ENCODE results near the gene CERS4.
"Not testable (repeated sequence)": the region's sequence is repeated elsewhere in the genome, so short reads cannot be mapped to it uniquely, and the experiment has no call there.

The CERS4 gene, protein sequence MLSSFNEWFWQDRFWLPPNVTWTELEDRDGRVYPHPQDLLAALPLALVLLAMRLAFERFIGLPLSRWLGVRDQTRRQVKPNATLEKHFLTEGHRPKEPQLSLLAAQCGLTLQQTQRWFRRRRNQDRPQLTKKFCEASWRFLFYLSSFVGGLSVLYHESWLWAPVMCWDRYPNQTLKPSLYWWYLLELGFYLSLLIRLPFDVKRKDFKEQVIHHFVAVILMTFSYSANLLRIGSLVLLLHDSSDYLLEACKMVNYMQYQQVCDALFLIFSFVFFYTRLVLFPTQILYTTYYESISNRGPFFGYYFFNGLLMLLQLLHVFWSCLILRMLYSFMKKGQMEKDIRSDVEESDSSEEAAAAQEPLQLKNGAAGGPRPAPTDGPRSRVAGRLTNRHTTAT

DNA sequence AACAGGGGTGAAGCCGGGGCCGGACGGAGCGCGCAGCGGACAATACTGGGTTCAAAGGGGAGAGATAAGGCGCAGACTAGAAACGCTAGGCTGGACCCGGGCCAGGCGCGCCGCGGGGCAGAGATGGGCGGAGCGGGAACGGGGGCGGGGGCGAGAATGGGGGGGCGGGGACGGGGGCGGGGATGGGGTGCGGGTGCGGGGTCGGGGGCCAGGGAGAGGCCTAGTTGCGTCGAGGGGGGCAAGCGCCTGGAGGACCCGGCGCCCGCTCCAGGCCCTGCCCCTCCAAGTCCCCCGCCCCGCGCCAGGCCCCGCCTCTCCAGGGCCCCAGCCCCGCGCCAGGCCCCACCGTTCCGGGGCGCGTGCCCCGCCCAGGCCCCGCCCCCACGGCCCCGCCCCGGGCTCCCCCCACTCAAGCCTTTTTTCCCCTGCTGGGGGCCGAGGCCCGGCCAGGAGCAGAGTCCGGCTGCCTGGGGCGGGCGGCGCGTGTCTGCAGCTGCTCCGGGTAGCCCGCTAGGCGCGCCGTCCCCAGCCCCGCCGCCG lies at the start of gene CERS4:
TSS of gene CERS4 (plus strand) at position 449 of the 540 bp plus-strand sequence. CDS start 41,707 bp downstream, outside the sequence.
- DNase-seq (ENCODE audit: low spot score), result no peak

DNA sequence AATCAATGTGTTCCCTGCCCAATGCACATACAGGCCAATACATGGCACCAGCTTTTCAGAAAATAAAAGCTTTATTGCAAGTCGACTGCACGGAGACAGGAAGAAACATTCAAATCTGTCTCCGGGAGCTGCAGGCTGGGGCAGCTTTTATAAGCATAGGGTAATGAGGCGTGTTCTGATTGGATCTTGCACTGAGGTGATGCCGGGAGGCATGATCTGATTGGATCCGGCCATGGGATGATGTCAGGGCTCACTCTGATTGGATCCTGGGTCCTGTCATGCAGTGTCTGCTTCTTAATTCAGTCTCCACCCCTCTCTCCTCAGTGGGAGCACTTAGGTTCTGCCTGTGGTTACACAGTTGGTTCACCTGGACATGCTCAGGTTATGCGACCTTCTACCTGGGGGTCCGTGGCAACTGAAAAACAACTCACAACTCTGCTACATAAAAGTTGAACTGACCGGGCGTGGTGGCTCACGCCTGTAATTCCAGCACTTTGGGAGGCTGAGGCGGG lies 48.0 kb upstream of the CERS4 start:
- no peak for DNase-seq (ENCODE audit: low spot score)

DNA sequence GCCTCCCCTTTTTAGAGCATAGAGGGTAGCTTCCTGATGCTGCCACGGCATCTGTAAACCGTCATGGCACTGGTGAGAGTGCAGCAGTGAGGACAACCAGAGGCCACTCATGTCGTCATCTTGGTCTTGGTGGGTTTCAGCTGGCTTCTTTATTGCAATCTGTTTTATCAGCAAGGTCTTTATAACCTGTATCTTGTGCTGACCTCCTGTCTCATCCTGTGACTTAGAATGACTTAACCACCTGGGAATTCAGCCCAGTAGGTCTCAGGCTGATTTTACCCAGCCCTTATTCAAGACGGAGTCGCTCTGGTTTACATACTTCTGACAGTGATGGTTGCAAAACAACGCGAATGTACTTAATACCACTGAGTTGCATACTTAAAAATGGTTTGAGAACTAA lies 45.4 kb upstream of the CERS4 start:
- no peak for DNase-seq (ENCODE audit: low spot score)

DNA sequence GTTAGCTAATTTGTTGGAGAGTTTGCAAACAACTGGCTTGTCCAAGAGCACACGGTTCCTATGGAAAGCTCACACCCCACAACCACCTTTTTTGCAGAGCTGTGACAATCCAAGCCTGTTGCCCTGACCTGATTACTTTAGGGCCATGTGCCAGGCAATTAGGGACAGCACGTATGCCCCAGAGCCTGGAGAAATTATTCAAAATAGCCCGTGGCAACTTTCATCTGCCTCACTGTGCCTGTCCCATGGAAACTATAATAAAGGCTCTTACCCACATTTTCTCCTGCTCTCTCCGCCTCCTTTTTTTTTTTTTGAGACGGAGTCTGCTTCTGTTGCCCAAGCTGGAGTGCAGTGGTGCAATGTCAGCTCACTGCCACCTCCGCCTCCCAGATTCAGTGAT lies 41.2 kb upstream of the CERS4 start:
- no peak for DNase-seq (ENCODE audit: low spot score)

DNA sequence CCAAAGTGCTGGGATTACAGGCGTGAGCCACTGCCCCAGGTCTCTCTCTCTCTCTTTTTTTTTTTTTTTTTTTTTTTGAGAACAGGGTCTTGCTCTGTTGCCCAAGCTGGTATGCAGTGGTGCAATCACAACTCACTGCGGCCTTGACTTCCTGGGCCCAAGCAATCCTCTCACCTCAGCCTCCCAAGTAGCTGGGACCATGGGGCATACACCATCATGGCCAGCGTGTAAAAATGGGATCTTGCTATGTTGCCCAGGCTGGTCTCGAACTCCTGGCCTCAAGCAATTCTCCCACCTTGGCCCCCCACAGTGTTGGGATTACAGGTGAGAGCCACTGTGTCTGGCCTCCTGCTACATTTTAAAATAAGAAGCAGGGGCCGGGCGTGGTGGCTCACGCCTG lies 40.6 kb upstream of the CERS4 start:
- DNase-seq (ENCODE audit: low spot score), result no peak

DNA sequence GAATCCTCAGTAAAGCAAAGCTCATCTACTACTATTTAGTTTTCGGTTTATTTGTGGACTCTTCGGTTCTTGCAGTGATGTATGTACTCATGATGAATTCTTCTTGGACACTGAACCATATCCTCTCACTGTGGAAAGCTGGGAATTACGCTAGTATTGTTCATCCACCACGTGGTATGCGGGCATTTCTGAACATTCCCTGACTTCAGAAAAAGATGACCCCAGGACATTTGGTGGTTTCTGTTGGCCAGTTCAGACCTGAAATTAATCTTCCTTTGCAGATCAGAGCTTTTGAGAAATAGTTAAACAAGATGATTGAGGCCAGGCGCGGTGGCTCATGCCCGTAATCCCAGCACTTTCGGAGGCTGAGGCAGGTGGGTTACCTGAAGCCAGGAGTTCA lies 34.5 kb upstream of the CERS4 start:
- DNase-seq (ENCODE audit: low spot score), result no peak

DNA sequence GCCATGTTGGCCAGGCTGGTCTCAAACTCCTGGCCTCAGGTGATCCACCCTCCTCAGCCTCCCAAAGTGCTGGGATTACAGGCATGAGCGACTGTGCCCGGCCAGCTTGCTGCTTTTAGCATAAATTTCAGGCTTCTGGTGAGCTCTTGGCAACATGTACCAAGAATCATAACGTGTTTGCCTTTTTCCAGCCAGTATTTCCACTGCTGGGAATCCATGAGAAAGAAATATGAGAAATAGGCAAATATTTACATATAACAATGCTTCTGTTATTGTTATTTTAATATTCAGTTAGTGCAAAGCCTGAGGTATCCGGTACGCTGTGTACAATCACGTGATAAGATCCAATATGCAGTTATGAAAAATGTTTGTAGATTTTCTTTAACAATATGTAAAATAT lies 29.2 kb upstream of the CERS4 start:
- DNase-seq (ENCODE audit: low spot score), result no peak

DNA sequence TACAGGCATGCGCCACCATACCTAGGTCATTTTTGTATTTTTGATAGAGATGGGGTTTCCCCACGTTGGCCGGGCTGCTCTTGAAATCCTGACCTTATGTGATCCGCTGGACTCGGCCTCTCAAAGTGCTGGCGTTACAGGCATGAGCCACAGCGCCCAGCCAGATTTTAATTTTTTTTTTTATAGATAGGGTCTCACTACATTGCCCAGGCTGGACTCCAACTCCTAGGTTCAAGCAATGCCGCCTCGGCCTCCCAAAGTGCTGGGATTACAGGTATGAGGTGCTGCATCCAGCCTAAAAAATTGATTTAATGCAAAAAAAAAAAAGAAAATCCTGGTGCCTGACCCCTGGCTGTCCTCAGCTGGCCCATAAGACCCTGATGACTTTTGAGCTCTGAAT lies 24.9 kb upstream of the CERS4 start:
- no peak for DNase-seq (ENCODE audit: low spot score)

DNA sequence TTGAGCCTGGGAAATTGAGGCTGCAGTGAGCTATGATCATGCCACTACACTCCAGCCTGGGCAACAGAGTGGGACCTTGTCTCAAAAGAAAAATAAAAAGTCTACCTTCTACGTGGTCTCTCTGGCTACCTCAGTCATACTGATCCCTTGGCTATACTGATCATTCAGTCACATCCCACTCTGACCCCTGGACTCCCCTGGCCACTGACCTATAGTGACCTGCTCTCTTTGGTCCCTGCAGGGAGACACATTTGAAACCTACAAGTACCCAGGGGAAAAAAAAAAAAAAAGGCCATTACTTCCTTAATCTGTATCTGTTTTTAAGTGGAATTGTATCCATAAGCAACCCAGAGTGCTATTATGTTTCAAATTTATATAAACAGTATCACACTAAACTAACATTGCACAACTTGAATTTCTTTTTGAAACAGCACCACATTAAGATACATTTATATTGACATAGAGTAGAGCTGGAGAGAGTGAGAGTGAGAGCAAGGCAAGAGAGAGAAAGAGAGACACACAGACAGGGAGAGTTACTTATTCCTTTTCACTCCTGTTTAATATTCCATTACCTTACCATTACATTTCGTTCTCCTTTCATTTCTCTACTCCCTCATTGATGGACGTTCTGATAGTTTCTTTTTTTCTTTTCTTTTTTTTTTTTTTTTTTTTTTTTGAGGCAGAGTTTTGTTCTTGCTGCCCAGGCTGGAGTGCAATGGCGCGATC lies 23.7 kb upstream of the CERS4 start:
- DNase-seq (ENCODE audit: low spot score), result no peak

DNA sequence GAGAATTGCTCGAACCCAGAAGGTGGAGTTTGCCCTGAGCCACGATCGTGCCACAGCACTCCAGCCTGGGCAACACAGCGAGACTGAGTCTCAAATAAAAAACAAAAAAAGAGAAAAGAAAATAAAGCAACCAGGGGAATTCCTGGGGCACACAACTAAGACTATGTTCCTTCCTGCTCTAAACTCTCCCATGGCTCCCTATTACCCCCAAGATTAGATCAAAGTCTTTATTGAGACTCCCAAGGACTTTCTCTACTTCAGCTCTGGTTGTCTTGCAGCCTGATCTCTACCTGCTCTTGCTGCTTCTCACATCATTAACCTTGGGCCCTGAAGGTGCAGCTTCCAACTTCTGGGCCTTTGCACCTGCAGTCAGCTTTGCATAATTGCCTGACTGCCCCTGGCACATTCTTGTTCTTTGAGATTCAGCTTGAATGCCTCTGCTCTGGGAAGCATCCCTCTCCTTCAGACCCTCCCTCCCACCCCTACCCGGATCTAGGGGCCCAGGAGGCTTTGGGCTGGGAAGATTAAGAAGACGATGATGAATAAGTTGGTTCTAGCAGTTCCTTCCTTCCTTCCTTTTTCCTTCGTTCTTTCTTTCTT lies 16.8 kb upstream of the CERS4 start:
- DNase-seq (ENCODE audit: low spot score), result no peak

DNA sequence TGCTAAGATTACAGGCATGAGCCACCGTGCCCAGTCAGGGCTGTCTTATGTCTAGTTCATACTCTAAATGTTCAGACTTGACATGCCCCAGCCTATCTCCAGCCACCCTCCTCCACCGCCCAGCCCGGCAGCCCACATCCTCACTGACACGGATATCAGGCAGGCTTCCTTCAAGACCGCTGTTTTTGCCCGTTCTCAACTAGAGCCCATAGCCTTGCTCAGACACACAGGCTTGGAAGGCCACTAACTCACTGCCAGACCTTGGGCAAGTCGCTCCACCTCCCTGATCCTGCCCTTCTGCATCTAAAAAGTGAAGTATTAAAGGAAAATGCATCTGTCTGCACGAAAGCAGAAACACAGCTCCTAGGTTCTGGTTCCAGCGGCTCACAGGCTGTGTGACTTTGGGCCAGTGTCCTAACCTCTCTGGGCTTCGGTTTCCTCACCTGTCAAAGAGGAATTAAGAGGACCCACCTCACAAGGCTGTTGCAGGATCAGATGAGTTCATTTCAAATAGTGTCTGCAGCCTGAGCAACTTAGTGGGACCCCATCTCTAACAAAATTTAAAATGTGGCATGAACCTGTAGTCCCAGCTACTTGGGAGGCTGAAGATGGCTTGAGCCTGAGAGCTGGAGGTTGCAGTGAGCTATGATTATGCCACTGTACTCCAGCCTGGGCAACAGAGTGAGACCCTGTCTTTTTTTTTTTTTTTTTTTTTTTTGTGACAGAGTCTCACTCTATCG lies 14.5 kb upstream of the CERS4 start:
- DNase-seq (ENCODE audit: low spot score), result no peak

DNA sequence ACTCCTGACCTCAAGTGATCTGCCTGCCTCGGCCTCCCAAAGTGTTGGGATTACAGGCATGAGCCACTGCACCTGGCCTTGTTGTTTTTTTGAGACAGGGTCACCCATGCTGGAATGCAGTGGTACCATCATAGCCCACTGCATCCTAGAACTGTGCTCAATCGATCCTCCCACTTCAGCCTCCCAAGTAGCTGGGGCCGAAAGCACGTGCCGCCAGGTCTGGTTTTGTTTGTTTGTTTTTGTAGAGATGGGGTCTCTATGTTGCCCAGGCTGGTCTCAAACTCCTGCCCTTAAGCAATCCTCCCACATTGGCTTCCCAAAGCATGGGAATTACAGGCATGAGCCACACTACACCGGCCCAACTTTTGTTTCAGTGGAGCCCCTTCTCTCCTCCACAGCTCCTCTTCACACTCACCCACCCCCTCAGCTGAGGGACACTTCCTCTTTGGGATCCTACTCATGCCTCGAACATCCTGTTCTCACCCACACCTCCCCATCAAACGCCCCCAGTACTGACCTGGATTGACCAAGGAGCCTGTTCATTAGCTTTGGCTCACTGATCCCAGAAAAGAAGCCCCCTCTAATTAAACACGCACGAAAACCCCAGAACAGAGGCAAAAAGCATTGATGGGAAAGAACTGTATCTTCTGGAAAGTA lies 12.8 kb upstream of the CERS4 start:
- DNase-seq (ENCODE audit: low spot score), result no peak

DNA sequence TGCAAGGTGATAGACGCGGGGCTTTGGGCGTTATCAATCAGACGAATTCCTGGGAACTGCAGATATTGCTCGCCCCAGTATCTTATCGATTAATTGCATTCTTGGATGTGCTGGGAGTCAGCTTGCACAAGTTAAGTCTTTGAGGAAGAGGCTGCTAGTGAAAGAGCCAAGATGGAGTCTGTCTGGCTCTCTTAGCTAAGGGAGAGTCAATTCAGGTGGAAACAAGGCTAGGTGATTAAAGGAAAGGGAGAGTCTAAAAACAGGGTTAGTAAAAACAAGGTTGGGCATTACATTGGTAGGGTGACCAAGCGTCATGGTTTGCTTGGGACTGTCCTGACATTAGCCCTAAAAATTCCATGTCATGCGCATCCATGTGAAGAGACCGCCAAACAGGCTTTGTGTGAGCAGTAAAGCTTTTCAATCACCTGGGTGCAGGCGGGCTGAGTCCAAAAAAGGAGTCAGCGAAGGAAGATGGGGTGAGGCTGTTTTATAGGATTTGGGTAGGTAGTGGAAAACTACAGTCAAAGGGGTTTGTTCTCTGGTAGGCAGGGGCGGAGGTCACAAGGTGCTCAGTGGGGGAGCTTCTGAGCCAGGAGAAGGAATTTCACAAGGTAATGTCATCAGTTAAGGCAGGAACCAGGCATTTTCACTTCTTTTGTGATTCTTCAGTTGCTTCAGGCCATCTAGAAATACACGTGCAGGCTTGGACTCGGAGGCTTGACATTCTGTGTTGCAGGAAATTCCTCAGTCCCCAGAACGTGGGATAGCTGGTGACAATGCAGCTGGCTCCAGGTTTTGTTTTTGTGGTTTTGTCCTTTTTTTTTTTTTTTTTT lies 5.7 kb upstream of the CERS4 start:
- DNase-seq (ENCODE audit: low spot score), result not testable (repeated sequence)

DNA sequence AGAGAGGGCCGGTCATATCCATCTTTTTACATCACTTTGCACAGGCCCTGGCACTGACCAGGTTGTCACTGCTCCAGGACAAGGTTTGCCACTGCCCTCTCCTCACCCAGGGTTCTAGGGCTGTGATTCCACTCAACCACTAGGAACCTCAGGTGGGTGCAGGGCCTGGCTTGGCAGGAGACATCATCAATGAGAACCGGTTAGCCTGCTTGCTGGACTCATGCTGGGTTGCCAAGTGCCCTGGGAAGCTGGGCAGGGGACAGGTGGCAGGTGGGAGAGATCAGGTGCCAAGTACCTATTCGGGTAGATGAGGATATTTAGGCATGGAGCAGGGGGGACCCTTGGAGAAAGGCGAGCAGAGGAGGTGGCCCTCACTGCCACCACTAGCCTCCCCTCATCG lies 4.2 kb upstream of the CERS4 start:
- DNase-seq (ENCODE audit: low spot score), result no peak

DNA sequence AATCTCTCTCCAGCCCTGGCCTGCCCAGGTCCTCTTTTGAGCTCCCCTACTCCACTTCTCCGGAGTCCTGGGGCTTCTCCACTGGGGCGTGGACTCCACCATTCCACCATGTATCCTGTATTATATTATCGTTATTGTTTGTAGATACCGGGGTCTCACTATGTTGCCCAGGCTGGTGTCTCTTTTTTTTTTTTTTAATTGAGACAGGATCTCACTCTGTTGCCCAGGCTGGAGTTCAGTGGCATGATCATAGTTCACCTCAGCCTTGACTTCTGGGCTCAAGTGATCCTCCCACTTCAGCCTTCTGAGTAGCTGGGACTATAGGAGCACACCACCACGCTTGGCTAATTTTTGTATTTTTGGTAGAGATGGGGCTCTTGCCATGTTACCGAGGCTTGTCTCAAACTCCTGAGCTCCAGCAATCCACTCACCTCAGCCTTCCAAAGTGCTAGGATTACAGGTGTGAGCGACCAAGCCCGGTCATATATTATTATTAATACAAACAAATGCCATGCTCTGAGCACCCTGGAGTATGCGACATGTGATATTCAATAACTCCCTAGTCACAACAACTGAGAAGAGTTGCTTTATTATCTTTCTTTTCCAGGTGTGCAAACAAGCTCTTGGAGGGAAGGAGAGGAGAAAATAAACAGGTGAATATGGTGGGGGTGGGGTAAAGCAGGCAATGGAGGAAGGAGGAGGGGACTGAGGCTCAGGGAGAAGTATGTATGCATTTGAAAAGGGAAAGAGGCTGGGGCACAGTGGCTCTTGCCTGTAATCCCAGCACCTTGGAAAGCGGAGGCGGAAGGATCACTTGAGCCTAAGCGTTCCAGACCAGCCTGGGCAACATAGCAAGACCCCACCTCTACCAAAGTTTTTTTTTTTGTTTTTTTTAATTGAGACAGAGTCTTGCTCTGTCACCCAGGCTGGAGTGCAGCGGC lies 2.8 kb upstream of the CERS4 start:
- DNase-seq (ENCODE audit: low spot score), result no peak

DNA sequence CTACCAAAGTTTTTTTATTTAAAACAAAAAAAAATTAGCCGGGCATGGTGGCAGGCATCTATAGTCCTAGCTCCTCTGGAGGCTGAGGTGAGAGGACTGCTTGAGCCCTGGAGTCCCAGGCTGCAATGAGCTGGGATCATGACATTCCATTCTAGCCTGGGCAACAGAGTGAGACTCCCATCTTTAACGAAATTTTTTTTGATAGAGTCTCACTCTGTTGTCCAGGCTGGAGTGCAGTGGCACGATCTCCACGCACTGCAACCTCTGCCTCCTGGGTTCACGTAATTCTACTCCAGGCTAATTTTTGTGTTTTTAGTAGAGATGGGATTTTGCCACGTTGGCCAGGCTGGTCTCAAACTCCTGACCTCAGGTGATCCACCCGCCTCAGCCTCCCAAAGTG lies 1.8 kb upstream of the CERS4 start:
- DNase-seq (ENCODE audit: low spot score), result not testable (repeated sequence)

DNA sequence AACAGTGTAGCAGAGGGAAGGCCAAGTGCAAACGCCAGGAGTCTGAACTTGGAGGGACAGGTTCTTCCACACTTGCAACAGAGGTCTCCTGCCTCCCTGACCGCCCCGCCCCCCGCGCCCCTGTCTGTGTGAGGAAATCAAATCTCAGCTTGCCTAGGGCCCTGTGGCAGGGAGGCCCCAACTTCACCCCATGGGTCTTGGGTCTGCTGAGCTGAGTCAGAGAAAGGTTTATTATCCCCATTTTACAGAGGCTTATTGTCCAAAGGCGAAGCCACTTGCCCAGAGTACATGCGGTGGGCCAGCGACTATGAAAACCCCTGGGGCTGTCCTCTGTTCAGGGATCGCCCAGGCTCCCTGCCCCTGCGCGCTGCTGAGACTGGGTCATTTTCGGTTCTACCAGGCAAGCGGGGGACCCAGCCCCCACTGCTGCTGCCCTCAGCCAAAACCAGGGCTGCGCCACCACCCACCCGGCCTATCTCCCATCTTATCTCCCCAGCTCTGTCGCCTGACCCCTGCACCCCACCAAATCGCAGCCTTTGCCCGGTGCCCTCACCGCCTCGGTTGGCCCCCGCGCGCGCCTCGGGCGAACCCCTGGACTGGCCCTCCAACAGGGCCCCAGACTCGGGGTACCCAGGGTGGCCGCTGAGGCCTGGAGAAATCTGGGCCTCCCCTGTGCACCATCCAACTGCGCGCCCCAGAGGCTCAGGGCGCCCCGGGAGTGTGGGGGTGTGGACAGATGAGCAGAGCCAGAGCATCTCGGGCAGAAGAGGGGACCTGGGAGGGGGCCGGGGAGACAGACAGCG lies 850 bp upstream of the CERS4 start:
- no peak for DNase-seq (ENCODE audit: low spot score)
